GM12892 (cell line): ENCODE results near the gene DISP3.

ENCODE experiments used
- DNase-seq: peaks from one replicate; pipeline ENCODE4 v3.0.0; 2011; ENCODE audit not compliant: insufficient read length
- FAIRE-seq: peaks from 2 replicates; lab custom pipeline; 2011; peaks lifted over from hg19 to GRCh38; lab: Jason Lieb, UNC
- POLR2A ChIP-seq: IDR thresholded peaks from 2 replicates; pipeline ENCODE4 v1.6.1; 2011; ENCODE audit warnings: low read depth, low read length, control low read depth
- POLR2AphosphoS5 ChIP-seq: IDR thresholded peaks from 2 replicates; pipeline ENCODE4 v1.6.1; 2011; ENCODE audit warnings: low read depth, low read length, control low read depth
- TAF1 ChIP-seq: IDR thresholded peaks from 2 replicates; pipeline ENCODE4 v1.6.1; 2011; ENCODE audit warnings: low read depth, mild to moderate bottlenecking, control low read depth, low read length, borderline replicate concordance

Gene DISP3

GRCh38 chr1:11522400-11523235, 43.7 kb downstream of the DISP3 start:
- no peak for TF ChIP-seq POLR2AphosphoS5
- no peak for TF ChIP-seq POLR2A
- TF ChIP-seq TAF1, result no peak
- FAIRE-seq (no peak), DNase-seq (no peak)

- DNase-seq (no peak), FAIRE-seq (no peak)
- TF ChIP-seq POLR2A (no peak), TAF1 (no peak), POLR2AphosphoS5 (no peak)
Observed at GRCh38 chr1:11523261-11523660, 44.3 kb downstream of the DISP3 start.

DNA sequence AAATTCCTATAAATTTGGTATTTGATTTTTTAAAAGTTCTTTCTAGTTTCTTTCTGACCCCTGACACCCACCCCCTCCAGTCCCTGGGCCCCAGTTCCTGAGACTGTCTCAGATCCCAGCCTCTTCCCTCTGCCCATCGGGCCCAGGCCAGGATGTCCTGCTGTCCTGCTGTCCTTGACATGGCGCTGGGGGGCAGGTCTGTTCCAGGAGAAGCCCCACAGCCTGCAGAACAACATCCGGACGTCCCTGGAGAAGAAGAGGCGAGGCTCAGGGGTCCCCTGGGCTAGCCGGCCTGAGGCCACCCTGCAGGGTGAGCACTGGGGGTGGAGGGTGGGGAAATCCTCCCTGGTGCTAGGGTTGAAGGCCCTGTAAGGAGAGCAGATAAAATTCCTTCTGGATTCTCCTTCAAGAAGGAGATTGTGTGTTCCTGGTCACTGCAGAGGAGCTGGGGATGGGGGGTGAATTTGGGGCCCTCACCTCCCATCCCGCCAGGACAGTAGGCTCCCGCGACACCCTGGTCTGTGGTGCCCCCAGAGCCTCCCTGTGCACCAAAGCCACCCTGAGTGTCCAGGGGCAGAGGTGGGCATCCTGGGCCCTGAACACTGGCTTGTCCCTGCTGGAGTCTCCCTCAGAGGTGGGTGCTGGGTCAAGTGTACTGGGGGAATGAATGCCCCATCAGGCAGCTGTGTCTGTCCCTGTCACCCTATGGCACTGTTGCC, 45.0 kb downstream of the DISP3 start:
- FAIRE-seq (no peak), DNase-seq (no peak)
- TF ChIP-seq TAF1, result no peak
- TF ChIP-seq POLR2AphosphoS5, result no peak

DNA sequence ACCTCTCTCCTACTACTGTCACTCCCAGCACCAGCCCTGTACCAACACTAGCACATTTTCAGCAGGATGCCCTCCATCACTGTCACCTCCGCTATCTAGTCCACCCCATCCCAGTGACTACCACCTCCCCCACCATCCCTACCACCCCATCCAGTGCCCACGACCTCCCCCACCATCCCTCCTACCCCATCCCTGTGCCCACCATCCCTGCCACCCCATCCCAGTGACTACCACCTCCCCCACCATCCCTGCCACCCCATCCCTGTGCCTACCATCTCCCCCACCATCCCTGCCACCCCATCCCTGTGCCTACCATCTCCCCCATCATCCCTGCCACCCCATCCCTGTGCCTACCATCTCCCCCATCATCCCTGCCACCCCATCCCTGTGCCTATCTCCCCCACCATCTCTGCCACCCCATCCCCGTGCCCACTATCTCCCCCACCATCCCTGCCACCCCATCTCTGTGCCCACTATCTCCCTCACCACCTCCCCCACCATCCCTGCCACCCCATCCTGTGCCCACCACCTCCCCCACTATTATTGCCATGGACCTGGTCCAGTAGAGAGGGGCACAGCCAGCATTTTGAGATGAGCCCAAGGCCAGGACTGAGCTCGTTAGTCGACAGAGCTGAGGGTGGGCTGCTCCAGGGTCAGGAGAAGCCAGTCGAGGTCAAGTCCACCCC, 45.7 kb downstream of the DISP3 start:
- TF ChIP-seq TAF1 (no peak), POLR2A (no peak), POLR2AphosphoS5 (no peak)
- DNase-seq, result no peak
- no peak for FAIRE-seq

DNA sequence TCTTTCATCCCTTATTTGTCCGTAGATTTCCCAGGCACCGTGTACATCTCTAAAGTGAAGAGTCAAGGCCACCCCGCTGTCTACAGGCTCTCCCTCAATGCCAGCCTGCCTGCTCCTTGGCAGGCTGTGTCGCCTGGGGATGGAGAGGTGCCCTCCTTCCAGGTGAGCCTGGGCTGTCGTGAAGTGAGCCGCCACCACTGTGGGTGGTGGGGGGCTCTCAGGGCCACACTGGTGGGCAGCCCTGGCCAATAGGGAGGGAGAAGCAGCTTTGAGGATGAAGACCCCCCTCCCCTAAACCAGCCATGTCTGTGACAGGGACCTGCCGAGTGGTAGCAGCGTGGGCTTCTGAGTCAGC, 46.2 kb downstream of the DISP3 start:
- TF ChIP-seq TAF1, result no peak
- TF ChIP-seq POLR2A, result no peak
- no peak for TF ChIP-seq POLR2AphosphoS5
- FAIRE-seq, result no peak
- no peak for DNase-seq

GRCh38 chr1:11525516-11525915, 46.6 kb downstream of the DISP3 start:
- TF ChIP-seq POLR2AphosphoS5, result no peak
- TF ChIP-seq POLR2A, result no peak
- no peak for TF ChIP-seq TAF1
- FAIRE-seq (no peak), DNase-seq (no peak)

- FAIRE-seq (no peak), DNase-seq (no peak)
- no peak for TF ChIP-seq TAF1
- TF ChIP-seq POLR2AphosphoS5, result no peak
- no peak for TF ChIP-seq POLR2A
Observed at GRCh38 chr1:11526071-11526895, 47.3 kb downstream of the DISP3 start.

DNA sequence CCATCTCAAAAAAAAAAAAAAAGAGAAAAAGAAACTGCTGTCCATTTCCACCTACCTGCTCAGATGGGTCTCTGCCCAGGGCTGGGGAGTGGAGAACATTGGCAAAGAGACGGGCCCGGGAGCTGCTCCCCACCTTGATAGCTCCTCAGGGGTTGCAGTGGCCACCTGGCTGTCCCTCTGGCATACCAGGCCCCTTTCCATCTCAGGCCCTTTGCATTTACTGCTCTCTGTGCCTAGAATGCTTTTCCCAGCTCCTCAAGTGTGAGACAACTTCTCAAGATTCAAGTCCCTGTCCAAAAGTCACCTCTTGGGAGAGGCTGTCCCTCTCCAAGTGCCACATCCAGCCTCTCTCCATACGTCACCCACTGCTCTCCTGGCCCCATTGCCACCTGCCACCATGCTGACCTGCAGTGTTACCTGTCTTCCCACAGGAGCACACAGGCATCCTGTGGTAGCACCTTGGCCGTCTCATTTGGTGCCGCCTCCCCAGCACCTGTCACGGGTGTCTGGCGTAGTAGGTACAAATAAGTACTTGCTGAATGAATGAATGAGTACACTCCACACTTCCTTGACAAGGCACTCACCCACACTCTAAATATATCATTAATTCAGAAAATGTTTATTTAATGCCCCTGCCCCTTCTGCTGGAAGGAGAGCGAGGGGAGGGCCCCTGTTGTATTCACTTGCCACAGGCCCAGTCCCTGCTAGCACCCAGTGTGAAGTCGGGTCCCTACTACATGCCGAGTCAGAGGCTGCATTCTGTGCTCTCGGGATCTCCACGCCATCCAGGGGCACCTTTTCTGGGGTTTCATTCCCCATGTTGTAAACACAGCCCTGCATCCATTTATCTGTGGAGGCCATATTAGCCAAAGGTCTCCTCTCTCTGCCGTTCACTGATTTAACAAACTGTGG, 48.8 kb downstream of the DISP3 start:
- DNase-seq (no peak), FAIRE-seq (no peak)

GRCh38 chr1:11528611-11529261, 49.8 kb downstream of the DISP3 start:
- no peak for DNase-seq
- TF ChIP-seq TAF1 (no peak), POLR2A (no peak), POLR2AphosphoS5 (no peak)
- no peak for FAIRE-seq

More for the DNA sequence above, 48.8 kb downstream of the DISP3 start:
- TF ChIP-seq TAF1 (no peak), POLR2A (no peak), POLR2AphosphoS5 (no peak)

- no peak for DNase-seq
- no peak for TF ChIP-seq POLR2A
- no peak for TF ChIP-seq POLR2AphosphoS5
- no peak for TF ChIP-seq TAF1
- no peak for FAIRE-seq
Observed at GRCh38 chr1:11529330-11529729, 50.4 kb downstream of the DISP3 start.
